NCI-H2227 (cell line): ENCODE data around the gene SLC9A2.

Source experiments
- DNase-seq: peaks from one replicate; lab custom pipeline; 2025; ENCODE audit not compliant: unreplicated experiment; lab: John Stamatoyannopoulos, UW

Gene SLC9A2

GRCh38 chr2:102672107-102672776 is 52.9 kb downstream of the SLC9A2 start:
- no peak for DNase-seq

DNA sequence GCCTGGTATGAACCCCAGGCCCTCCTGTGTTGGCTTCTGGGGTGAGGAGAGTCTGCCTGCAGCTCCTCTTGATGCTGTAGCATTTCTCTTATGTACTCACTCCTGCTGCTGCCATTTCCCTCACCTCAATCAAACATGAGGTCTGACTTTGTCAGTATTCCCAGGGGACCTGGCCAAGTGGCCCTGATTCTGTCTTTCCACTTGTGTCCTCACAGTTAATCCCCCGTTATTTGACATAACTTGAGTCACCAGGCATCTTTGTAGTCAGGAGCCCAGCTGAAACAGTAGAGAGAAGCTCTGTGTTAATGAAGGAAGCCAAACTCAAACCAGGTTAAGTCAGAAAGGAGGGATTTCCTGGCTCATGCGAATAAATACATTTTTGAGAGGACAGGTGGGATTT is 55.0 kb downstream of the SLC9A2 start:
- no peak for DNase-seq

DNA sequence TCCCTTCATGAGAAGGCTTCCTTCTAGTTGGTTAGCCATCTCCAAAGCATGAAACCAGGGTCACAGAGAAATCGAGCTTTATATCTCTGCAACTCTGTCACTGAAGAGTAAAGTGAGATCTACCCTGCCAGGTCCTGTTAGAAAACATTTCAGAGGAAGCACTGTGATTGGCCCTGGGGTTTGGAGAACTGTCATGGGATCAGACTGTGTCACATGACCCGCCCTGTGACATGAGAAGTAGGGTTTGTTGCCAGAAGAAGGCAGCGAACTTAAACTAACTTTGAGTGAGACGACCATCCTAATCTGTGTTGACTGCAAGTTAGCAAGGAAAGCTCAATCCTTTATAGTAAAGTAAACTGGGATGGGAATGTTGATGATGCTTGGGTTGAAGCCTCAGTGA is 55.5 kb downstream of the SLC9A2 start:
- no peak for DNase-seq

GRCh38 chr2:102677244-102678215 is 58.2 kb downstream of the SLC9A2 start:
- DNase-seq: peak; percentile 77

- DNase-seq: no peak
Measured at GRCh38 chr2:102678442-102678841, 59.1 kb downstream of the SLC9A2 start.

DNA sequence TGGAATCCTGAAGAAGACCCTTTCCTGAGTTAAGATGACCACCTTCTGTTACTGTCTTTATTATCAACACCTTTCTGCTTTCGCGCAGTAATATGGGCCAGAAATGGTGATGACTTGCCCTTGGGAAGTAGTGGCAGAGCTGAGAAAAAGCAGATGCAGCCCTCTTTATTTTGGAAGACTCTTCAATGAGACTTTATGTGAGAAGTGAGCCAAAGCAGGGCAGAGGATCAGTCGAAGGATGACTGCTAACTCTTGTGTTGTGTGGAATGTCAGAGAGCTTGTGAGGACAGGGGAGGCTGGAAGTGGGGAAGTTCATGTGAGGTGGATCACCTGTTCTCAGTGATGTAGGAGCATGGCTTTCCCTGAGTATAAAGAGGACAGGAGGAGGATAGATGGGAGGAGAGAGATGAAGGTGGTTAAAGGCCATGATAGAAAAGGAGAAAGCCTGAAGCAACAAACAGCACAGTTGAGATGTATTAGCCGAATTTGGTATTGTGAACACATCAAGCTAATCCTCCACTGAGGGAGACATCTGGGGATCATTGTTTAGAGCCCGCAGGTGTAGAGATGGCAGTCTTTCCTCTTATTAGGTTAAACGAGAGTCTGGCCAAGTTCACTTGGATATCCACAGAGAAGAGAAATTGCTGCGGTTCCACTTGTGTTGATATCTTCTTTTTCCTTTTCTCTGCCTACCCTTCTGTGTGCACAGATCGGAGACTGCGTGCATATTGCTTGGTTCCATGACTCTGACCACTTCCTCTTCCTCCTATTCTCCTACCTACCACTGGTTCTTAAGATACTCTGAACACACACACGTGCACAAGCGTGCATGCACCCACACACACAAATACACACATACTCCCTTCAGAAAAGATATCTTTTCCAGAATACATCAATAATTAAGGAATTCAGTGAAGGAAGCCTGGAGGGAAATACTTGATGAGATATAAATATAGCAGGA is 67.4 kb downstream of the SLC9A2 start:
- no peak for DNase-seq

- no peak for DNase-seq
Measured at GRCh38 chr2:102690012-102690411, 70.7 kb downstream of the SLC9A2 start.

DNA sequence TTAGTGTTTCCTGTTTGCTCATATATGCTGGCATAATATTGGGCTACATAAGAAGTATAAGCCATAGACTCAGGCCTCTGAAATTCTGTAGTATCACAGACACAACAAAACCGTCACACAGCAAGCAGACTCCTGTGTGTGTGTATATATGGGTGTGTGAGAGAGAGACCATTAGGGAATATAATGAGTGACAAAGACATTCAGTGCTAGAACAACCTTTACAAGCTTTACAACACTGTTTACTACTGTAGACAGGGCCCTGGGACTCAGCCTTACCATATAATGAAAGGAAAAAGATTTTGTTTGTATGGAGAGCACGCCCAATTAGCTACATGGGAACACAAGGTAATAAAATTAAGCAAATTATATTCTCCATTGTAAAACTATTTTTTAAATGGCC is 77.1 kb downstream of the SLC9A2 start:
- no peak for DNase-seq

- peak; percentile 21 for DNase-seq
Measured at GRCh38 chr2:102698369-102699111, 79.2 kb downstream of the SLC9A2 start.

GRCh38 chr2:102703305-102703704 is 84.0 kb downstream of the SLC9A2 start:
- DNase-seq: no peak

- peak; percentile 42 for DNase-seq
Measured at GRCh38 chr2:102703748-102704147, 84.4 kb downstream of the SLC9A2 start.

- DNase-seq: peak; percentile 44
Measured at GRCh38 chr2:102704531-102704930, 85.2 kb downstream of the SLC9A2 start.

GRCh38 chr2:102707796-102708695 is 88.7 kb downstream of the SLC9A2 start:
- no peak for DNase-seq

- DNase-seq: no peak
Measured at GRCh38 chr2:102708847-102709559, 89.7 kb downstream of the SLC9A2 start.

GRCh38 chr2:102717308-102718018 is 98.1 kb downstream of the SLC9A2 start:
- no peak for DNase-seq

- no peak for DNase-seq
Measured at GRCh38 chr2:102718387-102719316, 99.3 kb downstream of the SLC9A2 start.

DNA sequence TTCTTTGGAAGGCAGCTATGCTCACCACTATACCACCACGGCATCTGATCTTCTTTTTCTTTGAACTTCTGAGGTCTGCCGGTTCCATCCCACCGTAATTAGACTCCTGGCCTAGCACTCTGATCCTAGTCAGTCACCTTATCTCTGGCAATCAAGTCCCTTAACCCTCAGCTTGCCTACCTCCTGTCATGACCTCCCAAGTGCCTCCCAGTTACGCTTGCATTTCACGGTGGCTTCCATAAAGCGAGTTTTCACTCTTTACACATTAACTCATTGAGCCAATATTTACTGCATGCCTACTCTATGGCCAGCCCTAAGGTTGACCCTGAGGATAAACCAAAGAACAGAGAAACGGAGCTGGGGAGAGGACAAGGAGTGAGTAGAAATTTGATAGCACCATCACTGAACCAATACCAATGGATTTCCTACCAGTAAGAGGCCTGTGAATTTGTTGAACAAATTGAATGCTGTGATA is 104.7 kb downstream of the SLC9A2 start:
- DNase-seq: no peak
